Activated B cell treated with CpG ODN at 0.5 μM for 24 hours (primary cell): ENCODE results near the gene ABLIM2. TPM values are rescaled to one million over a fixed set of nuclear protein-coding genes. Genes with fewer than 3 reads are reported as not detected.

ENCODE experiments used
- ATAC-seq: fragments of 200-7000 bp; cut with Tn5 transposase; one replicate; pipeline ENCODE4 v1.10.0; 2021; ENCODE audit warnings: low read depth, mild to moderate bottlenecking, moderate library complexity
- CTCF ChIA-PET: fragments of 350-600 bp; sonication (Branson Sonifier 250); formaldehyde crosslinking; loops from one replicate; lab custom pipeline; 2021; ENCODE audit warnings: antibody characterized with exemption; lab: Charles Lee
- POLR2A ChIA-PET: fragments of 350-600 bp; sonication (Branson Sonifier 250); formaldehyde crosslinking; loops from one replicate; lab custom pipeline; 2021; ENCODE audit warnings: antibody characterized with exemption; lab: Charles Lee
- DNase-seq: peaks from one replicate; pipeline ENCODE4 v3.0.0; 2022
- H3K27ac Mint-ChIP-seq: one replicate; pipeline ENCODE4 v1.8.0; 2020; ENCODE audit warnings: mixed read lengths
- H3K27me3 Mint-ChIP-seq: one replicate; pipeline ENCODE4 v1.8.0; 2021; ENCODE audit warnings: mixed read lengths
- H3K36me3 Mint-ChIP-seq: one replicate; pipeline ENCODE4 v1.8.0; 2021; ENCODE audit warnings: low read depth, mixed read lengths
- H3K4me1 Mint-ChIP-seq: one replicate; pipeline ENCODE4 v1.8.0; 2021; ENCODE audit warnings: mixed read lengths
- H3K4me3 Mint-ChIP-seq: one replicate; pipeline ENCODE4 v1.8.0; 2020; ENCODE audit warnings: mild to moderate bottlenecking, mixed read lengths
- H3K9me3 Mint-ChIP-seq: one replicate; pipeline ENCODE4 v1.8.0; 2020; ENCODE audit warnings: mixed read lengths
- intact Hi-C: fragments of 100-400 bp; cut with micrococcal nuclease; formaldehyde crosslinking; loops from one replicate; pipeline ENCODE4 v1.15.1; 2024
- total RNA-seq: library from RNA; stranded (reverse); gene quantifications from 2 replicates; pipeline ENCODE4 v1.2.3, GENCODE V29; 2022
- TF ChIP-seq, protein P1 (sequence below): fragments of 200-600 bp; IDR thresholded peaks from one replicate; pipeline ENCODE4 v1.8.0; 2022; ENCODE audit warnings: antibody characterized with exemption, mild to moderate bottlenecking

The ABLIM2 gene
- total RNA-seq, 1 donor from 2014 or later: 5.2 TPM

DNA sequence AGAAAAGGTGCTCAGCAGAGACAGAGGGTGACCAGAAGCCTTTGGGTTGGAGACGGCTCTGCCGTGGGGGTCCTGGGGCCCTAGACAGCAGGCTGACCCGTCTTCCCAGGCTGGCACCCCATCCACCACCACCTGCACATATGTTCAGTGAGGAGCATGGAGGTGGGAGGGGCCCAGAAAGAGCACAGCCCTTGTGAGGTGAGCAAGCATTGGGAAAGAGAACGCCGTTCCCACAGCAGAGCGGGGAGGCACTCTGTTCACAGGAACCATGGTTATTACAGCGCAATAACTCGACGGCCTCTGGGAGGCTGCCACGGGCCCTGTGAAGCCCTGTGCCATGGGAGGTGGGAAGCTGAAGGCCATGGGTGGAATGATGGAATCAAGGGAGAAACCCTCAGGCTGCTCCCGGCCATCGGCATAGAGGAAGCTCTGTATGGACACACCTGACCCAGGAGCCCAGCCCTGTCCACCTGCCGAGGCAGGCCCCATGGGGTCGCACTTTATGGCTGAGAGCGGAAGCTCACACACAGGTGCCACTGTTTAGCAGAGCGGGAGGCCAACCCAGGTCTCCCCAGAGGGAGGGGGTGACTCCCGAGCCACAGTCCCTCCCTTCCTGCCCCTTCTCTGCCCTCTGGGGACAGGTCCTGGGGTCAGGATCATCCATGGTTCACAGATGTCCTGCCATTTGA lies 125.4 kb downstream of the ABLIM2 start:
- ChIA-PET POLR2A (no interaction called here), CTCF (no interaction called here)
- Mint-ChIP-seq H3K27me3 (peaks cover 8% of the 10 kb centered on the region), H3K27ac (no peak overlapping the region), H3K4me1 (peaks cover 8% of the 10 kb centered on the region), H3K36me3 (no peaks in the 10 kb centered on the region), H3K9me3 (no peaks in the 10 kb centered on the region), H3K4me3 (no peak overlapping the region)
- TF ChIP-seq, protein P1, sequence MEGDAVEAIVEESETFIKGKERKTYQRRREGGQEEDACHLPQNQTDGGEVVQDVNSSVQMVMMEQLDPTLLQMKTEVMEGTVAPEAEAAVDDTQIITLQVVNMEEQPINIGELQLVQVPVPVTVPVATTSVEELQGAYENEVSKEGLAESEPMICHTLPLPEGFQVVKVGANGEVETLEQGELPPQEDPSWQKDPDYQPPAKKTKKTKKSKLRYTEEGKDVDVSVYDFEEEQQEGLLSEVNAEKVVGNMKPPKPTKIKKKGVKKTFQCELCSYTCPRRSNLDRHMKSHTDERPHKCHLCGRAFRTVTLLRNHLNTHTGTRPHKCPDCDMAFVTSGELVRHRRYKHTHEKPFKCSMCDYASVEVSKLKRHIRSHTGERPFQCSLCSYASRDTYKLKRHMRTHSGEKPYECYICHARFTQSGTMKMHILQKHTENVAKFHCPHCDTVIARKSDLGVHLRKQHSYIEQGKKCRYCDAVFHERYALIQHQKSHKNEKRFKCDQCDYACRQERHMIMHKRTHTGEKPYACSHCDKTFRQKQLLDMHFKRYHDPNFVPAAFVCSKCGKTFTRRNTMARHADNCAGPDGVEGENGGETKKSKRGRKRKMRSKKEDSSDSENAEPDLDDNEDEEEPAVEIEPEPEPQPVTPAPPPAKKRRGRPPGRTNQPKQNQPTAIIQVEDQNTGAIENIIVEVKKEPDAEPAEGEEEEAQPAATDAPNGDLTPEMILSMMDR: no peak
- intact Hi-C loops: no loop called here
- ATAC-seq (no peak), DNase-seq (no peak)

DNA sequence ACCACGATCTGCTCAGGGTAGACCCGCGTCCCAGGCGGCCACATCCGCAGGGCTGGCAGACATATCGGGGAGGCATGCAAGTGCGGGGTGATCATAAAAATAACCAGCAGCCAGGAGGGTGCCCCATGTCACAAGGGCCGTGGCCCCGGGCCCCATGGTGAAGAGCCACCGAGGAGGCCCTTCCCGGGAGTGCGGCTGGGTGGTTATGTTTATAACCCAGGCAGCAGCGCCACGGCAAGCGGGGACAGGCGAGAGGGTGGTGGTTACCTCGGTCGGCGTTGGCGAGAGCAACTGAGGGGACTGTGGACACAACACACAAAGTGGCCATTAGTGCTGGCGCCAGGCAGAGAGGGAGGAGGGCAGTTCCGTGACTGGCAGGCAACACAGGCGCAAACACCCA lies 126.2 kb downstream of the ABLIM2 start:
- peaks cover 5% of the 10 kb centered on the region for H3K27me3 Mint-ChIP-seq
- DNase-seq: no peak
- ChIA-PET POLR2A (no interaction called here), CTCF (no interaction called here)
- TF ChIP-seq, protein P1: no peak
- H3K9me3 Mint-ChIP-seq: no peaks in the 10 kb centered on the region
- peaks cover 8% of the 10 kb centered on the region for H3K4me1 Mint-ChIP-seq
- ATAC-seq: no peak
- no peak overlapping the region for H3K27ac Mint-ChIP-seq
- intact Hi-C loops: no loop called here
- H3K36me3 Mint-ChIP-seq: no peaks in the 10 kb centered on the region
- no peak overlapping the region for H3K4me3 Mint-ChIP-seq

DNA sequence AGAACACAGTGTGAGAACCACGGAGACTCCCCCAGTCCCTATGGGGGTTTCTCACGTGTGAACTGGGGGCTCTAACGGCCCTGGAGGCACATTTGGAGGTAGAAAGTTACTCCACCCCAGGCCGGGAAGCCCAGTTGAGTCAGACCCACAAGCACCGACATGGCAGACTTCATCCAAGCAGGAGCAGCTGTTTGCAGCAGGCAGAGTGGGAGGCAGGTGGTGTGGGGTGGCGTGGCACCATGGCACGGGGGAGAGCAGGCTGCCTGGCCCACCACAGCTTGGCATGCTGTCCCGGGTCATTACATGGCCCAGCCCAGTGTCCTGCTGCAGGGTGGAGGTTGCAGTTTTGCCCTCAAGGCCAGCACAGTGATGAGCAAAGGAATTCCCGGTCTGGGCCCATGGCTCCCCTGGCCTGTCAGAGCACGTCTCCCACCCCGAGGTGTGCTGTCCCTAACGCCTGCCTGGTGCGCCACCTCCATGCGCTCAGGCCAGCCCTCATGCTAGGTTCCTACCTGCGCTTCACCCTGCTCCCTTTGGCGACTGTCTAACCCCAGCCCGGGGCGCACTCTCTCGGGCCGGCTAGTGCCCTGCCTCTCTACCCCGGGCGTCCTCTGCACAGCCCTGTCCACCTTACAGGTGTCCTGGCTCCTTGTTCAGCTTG lies 128.4 kb downstream of the ABLIM2 start:
- H3K9me3 Mint-ChIP-seq: no peaks in the 10 kb centered on the region
- no peaks in the 10 kb centered on the region for H3K36me3 Mint-ChIP-seq
- H3K27me3 Mint-ChIP-seq: peaks cover 2% of the 10 kb centered on the region
- ChIA-PET POLR2A (no interaction called here), CTCF (no interaction called here)
- DNase-seq (no peak), ATAC-seq (no peak)
- no peak overlapping the region for H3K4me3 Mint-ChIP-seq
- H3K27ac Mint-ChIP-seq: no peak overlapping the region
- TF ChIP-seq, protein P1: no peak
- H3K4me1 Mint-ChIP-seq: peaks cover 3% of the 10 kb centered on the region
- intact Hi-C loops: no loop called here

DNA sequence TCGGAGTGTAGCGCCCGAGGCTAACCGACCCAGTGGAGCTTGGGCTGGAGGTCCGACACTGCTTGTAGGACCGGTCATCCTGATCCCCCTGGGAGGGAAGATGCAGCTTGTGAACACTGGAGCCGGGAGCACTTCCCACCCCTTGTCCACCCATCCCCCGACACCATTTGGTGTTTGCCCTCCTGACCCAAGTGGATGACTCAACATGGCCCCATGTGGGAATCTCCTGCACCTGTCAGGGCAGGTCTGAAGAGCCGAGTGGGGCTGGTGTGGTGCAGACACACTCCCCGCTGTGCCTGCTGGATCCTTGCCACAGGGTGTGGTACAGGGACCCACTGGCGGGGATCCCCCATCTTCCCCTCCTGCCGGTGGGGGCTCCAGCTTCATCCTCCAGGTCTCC lies 128.9 kb downstream of the ABLIM2 start:
- no peak for ATAC-seq
- H3K9me3 Mint-ChIP-seq: no peaks in the 10 kb centered on the region
- H3K36me3 Mint-ChIP-seq: no peaks in the 10 kb centered on the region
- intact Hi-C loops: no loop called here
- no peaks in the 10 kb centered on the region for H3K4me1 Mint-ChIP-seq
- H3K4me3 Mint-ChIP-seq: no peak overlapping the region
- TF ChIP-seq, protein P1: no peak
- DNase-seq: no peak
- H3K27ac Mint-ChIP-seq: no peak overlapping the region
- CTCF ChIA-PET: no interaction called here
- POLR2A ChIA-PET: no interaction called here
- H3K27me3 Mint-ChIP-seq: peaks cover 2% of the 10 kb centered on the region

DNA sequence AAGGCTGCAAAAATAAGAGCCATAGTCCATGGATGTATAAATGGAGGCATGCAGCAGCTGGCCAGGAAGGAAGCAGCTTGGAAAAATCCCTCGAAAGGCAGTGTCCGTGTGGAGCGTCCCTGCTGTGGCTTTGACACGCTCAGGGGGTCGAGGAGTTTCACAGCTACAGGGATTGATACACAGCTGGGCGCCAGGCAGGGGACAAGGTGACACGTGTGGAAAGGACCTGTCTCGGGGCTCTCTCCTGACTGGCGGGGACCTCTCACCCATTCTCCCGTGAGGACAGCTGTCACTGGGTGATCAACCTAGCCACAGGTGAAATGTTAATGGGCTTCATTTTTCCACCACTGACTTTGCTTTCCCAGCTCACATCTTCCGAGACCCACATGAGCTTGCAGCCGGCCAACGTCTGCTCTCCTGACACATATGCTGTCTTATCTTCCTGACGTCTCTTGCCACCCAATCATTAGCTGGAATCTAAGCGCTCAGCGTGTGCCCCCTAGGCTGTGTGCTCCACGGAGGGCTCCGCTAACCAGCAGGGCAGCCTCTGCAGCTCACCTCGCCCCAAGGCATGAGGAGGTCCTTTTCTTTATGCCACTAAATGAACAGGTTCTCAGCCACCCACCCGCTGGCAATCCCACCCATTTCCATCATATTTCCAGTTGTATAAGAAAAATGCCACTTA lies 129.6 kb downstream of the ABLIM2 start:
- Mint-ChIP-seq H3K27ac (no peak overlapping the region), H3K4me1 (no peaks in the 10 kb centered on the region), H3K27me3 (peaks cover 2% of the 10 kb centered on the region), H3K9me3 (no peaks in the 10 kb centered on the region), H3K4me3 (no peak overlapping the region), H3K36me3 (no peaks in the 10 kb centered on the region)
- DNase-seq: no peak
- no peak for ATAC-seq
- TF ChIP-seq, protein P1: no peak
- POLR2A ChIA-PET: no interaction called here
- intact Hi-C loops: no loop called here
- CTCF ChIA-PET: no interaction called here
